ENCODE data around the gene KRT86.

The KRT86 gene

DNA sequence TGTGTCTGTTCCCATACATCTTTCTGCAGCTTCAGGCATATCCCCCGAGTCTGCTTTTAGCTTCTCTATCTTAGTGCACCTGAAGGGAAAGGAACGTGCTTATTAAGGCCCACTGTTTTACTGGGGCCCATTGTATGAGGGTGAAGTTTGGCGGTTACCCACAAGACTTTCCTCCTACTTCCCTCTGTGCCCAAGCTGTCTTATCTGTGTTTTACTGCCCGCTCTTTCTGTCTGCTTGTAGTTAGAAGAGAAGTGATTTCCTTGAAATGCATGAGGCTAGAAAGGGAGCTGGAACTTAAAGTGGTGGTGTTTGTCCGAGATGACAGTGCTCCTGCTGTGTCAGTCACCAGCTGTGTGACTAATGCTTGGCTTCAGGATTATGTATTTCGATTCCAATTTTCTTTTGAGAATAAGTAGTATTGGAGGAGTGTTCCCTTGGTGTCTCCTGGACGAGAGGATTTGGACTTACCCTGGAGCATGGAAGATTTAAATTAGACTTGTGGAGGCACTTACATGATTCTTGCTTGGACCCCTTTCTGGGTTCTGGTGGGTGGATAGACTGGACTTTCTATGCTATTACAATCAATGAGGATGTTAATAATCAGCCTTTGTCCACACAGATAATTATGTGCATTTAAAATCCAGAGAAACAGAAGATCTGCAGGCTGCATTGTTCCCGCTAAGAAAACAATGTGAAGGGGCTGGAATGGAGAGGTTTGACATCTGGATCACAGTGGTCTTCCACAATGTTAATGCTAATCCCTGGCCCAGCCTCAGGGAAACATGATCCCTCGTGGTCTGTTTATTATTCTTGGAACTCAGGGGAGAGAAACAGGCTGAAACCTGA, 13.9 kb upstream of the KRT86 start:
- H3K27me3 ChIP-seq (ENCODE audit: insufficient read depth, low read length): no peaks in the 10 kb centered on the region; the same call in 1 of the 2 replicates
- no peaks in the 10 kb centered on the region for H4K20me1 ChIP-seq (ENCODE audit: insufficient read depth, low read length)
- no peaks in the 10 kb centered on the region for H3K36me3 ChIP-seq (ENCODE audit: insufficient read depth, low read length)
- H3K4me3 ChIP-seq (ENCODE audit: low read depth, low read length, poor library complexity, severe bottlenecking): no peak overlapping the region
- no peaks in the 10 kb centered on the region for H3F3A ChIP-seq (ENCODE audit: insufficient read depth, low read length)
- no peaks in the 10 kb centered on the region for H3K4me1 ChIP-seq (ENCODE audit: insufficient read depth, low read length, severe bottlenecking)
- no peak overlapping the region for H2AFZ ChIP-seq (ENCODE audit: low read length)
- H3K4me2 ChIP-seq (ENCODE audit: low read length): no peak overlapping the region
- H3K9ac ChIP-seq (ENCODE audit: low read length): no peak overlapping the region
- H3K9me3 ChIP-seq (ENCODE audit: low read length): no peaks in the 10 kb centered on the region
- no peaks in the 10 kb centered on the region for H3K9me2 ChIP-seq (ENCODE audit: low read depth, low read length)
- H3K27ac ChIP-seq (ENCODE audit: low read depth, low read length, poor library complexity, severe bottlenecking): no peak overlapping the region
- TF ChIP-seq EZH2 (IDR thresholded peaks at IDR 0.05; ENCODE audit: borderline replicate concordance, low read length): no peak
- TF ChIP-seq, protein P1, sequence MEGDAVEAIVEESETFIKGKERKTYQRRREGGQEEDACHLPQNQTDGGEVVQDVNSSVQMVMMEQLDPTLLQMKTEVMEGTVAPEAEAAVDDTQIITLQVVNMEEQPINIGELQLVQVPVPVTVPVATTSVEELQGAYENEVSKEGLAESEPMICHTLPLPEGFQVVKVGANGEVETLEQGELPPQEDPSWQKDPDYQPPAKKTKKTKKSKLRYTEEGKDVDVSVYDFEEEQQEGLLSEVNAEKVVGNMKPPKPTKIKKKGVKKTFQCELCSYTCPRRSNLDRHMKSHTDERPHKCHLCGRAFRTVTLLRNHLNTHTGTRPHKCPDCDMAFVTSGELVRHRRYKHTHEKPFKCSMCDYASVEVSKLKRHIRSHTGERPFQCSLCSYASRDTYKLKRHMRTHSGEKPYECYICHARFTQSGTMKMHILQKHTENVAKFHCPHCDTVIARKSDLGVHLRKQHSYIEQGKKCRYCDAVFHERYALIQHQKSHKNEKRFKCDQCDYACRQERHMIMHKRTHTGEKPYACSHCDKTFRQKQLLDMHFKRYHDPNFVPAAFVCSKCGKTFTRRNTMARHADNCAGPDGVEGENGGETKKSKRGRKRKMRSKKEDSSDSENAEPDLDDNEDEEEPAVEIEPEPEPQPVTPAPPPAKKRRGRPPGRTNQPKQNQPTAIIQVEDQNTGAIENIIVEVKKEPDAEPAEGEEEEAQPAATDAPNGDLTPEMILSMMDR (IDR thresholded peaks at IDR 0.05; ENCODE audit: low read length): no peak
- H3K79me2 ChIP-seq (ENCODE audit: insufficient read depth, low read length): no peaks in the 10 kb centered on the region

DNA sequence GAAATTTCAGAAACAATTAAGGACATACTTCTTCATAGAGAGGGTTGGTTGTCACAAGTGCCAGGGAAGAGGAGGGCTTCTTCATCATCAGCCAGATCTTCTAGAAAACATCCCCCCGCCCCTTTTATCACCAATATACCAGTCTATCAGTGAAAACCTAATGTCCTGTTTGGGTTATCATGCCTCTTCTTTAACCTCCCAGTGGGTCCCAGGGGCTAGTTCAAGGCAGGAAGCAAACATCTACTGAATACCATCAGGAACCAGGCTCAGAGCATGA, 13.3 kb upstream of the KRT86 start:
- Histone ChIP-seq H3K4me3 (ENCODE audit: low read depth, low read length, poor library complexity, severe bottlenecking) (no peak overlapping the region), H3K79me2 (ENCODE audit: insufficient read depth, low read length) (no peaks in the 10 kb centered on the region), H3K27me3 (ENCODE audit: insufficient read depth, low read length) (no peaks in the 10 kb centered on the region; the same call in 1 of the 2 replicates), H4K20me1 (ENCODE audit: insufficient read depth, low read length) (no peaks in the 10 kb centered on the region), H3F3A (ENCODE audit: insufficient read depth, low read length) (no peaks in the 10 kb centered on the region), H3K4me2 (ENCODE audit: low read length) (no peak overlapping the region), H3K36me3 (ENCODE audit: insufficient read depth, low read length) (no peaks in the 10 kb centered on the region), H3K9me3 (ENCODE audit: low read length) (no peaks in the 10 kb centered on the region), H2AFZ (ENCODE audit: low read length) (no peak overlapping the region), H3K27ac (ENCODE audit: low read depth, low read length, poor library complexity, severe bottlenecking) (no peak overlapping the region), H3K9ac (ENCODE audit: low read length) (no peak overlapping the region), H3K4me1 (ENCODE audit: insufficient read depth, low read length, severe bottlenecking) (no peaks in the 10 kb centered on the region), H3K9me2 (ENCODE audit: low read depth, low read length) (no peaks in the 10 kb centered on the region)
- TF ChIP-seq EZH2 (IDR thresholded peaks at IDR 0.05; ENCODE audit: borderline replicate concordance, low read length): no peak
- TF ChIP-seq, protein P1 (IDR thresholded peaks at IDR 0.05; ENCODE audit: low read length): no peak

DNA sequence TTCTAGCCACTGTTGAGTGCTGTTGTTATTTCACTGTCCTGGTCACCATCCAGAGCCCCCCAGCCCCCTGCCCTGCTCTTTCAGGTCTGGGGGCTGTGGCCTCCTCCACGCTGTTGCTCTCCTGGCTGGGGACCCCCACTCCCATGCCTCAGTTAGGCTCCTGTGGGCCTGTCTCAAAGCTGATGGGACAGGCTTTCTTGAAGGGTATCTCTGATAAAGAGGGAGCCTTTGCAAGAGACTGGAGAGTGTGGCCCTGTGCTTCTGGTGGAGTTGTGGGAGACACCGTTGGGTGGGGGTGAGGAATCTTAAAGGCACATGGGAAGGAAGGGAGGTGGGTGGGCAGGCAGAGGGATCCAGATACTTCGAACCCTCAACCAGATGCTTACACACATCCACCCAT, 12.2 kb upstream of the KRT86 start:
- Histone ChIP-seq H3K4me2 (ENCODE audit: low read length) (no peak overlapping the region), H3K27me3 (ENCODE audit: insufficient read depth, low read length) (no peaks in the 10 kb centered on the region; the same call in 1 of the 2 replicates), H3K4me3 (ENCODE audit: low read depth, low read length, poor library complexity, severe bottlenecking) (no peak overlapping the region), H3F3A (ENCODE audit: insufficient read depth, low read length) (no peaks in the 10 kb centered on the region), H3K9me3 (ENCODE audit: low read length) (no peaks in the 10 kb centered on the region), H2AFZ (ENCODE audit: low read length) (no peak overlapping the region), H3K9me2 (ENCODE audit: low read depth, low read length) (no peaks in the 10 kb centered on the region), H3K4me1 (ENCODE audit: insufficient read depth, low read length, severe bottlenecking) (no peaks in the 10 kb centered on the region), H3K9ac (ENCODE audit: low read length) (no peak overlapping the region), H3K79me2 (ENCODE audit: insufficient read depth, low read length) (no peaks in the 10 kb centered on the region), H3K27ac (ENCODE audit: low read depth, low read length, poor library complexity, severe bottlenecking) (no peak overlapping the region), H3K36me3 (ENCODE audit: insufficient read depth, low read length) (no peaks in the 10 kb centered on the region), H4K20me1 (ENCODE audit: insufficient read depth, low read length) (no peaks in the 10 kb centered on the region)
- TF ChIP-seq, protein P1 (IDR thresholded peaks at IDR 0.05; ENCODE audit: low read length): no peak
- TF ChIP-seq EZH2 (IDR thresholded peaks at IDR 0.05; ENCODE audit: borderline replicate concordance, low read length): no peak

Data from OCI-LY1 (cell line).